Brain microvascular endothelial cell (primary cell): ENCODE results near the gene SMIM36.
"Not testable (repeated sequence)": the region's sequence is repeated elsewhere in the genome, so short reads cannot be mapped to it uniquely, and the experiment has no call there.

Experiments
- DNase-seq: peaks from one replicate; pipeline ENCODE4 v3.0.0-alpha.2; 2020
- H3K27ac ChIP-seq: fragments of 250-450 bp; sonication (Bioruptor Pico); 2 replicates; pipeline ENCODE4 v1.5.1; 2020; ENCODE audit warnings: mild to moderate bottlenecking, moderate library complexity
- H3K27me3 ChIP-seq: fragments of 250-450 bp; sonication (Bioruptor Pico); replicated peaks from 2 replicates; pipeline ENCODE4 v1.5.1; 2020; ENCODE audit warnings: mild to moderate bottlenecking
- H3K36me3 ChIP-seq: fragments of 250-450 bp; sonication (Bioruptor Pico); replicated peaks from 2 replicates; pipeline ENCODE4 v1.5.1; 2020; ENCODE audit warnings: mild to moderate bottlenecking
- H3K4me3 ChIP-seq: 2 replicates; pipeline ENCODE4 v1.5.1; 2011; ENCODE audit warnings: low read depth, mild to moderate bottlenecking, control low read depth, low read length, moderate library complexity
- CTCF ChIP-seq: IDR thresholded peaks from 2 replicates; pipeline ENCODE4 v1.5.1; 2011; ENCODE audit warnings: low read depth, mild to moderate bottlenecking, moderate library complexity, low read length, control low read depth, inconsistent platforms; ENCODE audit errors: missing control alignments
- in situ Hi-C: cut with HindIII; loops from 2 replicates; pipeline ENCODE4 v1.10.0; 2017; ENCODE audit warnings: low sequenced_read_pairs, low pct_ligation_motif_present

Gene SMIM36

GRCh38 chr17:55482591-55483389, 28.5 kb downstream of the SMIM36 start:
- in situ Hi-C loops, result no loop called here
- no peak for TF ChIP-seq CTCF
- Histone ChIP-seq H3K36me3 (no peaks in the 10 kb centered on the region), H3K27ac (no peak overlapping the region), H3K27me3 (no peaks in the 10 kb centered on the region), H3K4me3 (no peak overlapping the region)
- DNase-seq, result no peak

GRCh38 chr17:55480631-55481315, 30.5 kb downstream of the SMIM36 start:
- no peaks in the 10 kb centered on the region for H3K36me3 ChIP-seq
- DNase-seq, result no peak
- in situ Hi-C loops, result no loop called here
- H3K27ac ChIP-seq, result no peak overlapping the region
- H3K4me3 ChIP-seq, result no peak overlapping the region
- no peaks in the 10 kb centered on the region for H3K27me3 ChIP-seq
- no peak for TF ChIP-seq CTCF

GRCh38 chr17:55479903-55480302, 31.3 kb downstream of the SMIM36 start:
- H3K36me3 ChIP-seq, result no peaks in the 10 kb centered on the region
- H3K4me3 ChIP-seq, result no peak overlapping the region
- no peak overlapping the region for H3K27ac ChIP-seq
- in situ Hi-C loops, result no loop called here
- H3K27me3 ChIP-seq, result no peaks in the 10 kb centered on the region
- DNase-seq, result no peak
- no peak for TF ChIP-seq CTCF

GRCh38 chr17:55478971-55479370, 32.3 kb downstream of the SMIM36 start:
- H3K27me3 ChIP-seq, result no peaks in the 10 kb centered on the region
- in situ Hi-C loops, result no loop called here
- TF ChIP-seq CTCF, result no peak
- H3K36me3 ChIP-seq, result no peaks in the 10 kb centered on the region
- DNase-seq, result no peak
- H3K27ac ChIP-seq, result no peak overlapping the region
- no peak overlapping the region for H3K4me3 ChIP-seq

- Histone ChIP-seq H3K4me3 (no peak overlapping the region), H3K27ac (no peak overlapping the region), H3K27me3 (no peaks in the 10 kb centered on the region), H3K36me3 (no peaks in the 10 kb centered on the region)
- no peak for TF ChIP-seq CTCF
- DNase-seq, result no peak
- in situ Hi-C loops, result no loop called here
Observed at GRCh38 chr17:55466671-55467070, 44.6 kb downstream of the SMIM36 start.

GRCh38 chr17:55465771-55466170, 45.5 kb downstream of the SMIM36 start:
- H3K27ac ChIP-seq, in situ Hi-C loops, H3K4me3 ChIP-seq, H3K36me3 ChIP-seq, DNase-seq, H3K27me3 ChIP-seq: not testable (repeated sequence)
